ENCODE measurements around the gene ZNF366.

- TF ChIP-seq CTCF (IDR thresholded peaks at IDR 0.05) = no peak
- TF ChIP-seq POLR2A (IDR thresholded peaks at IDR 0.05) = no peak
These were observed 15.4 kb upstream of the ZNF366 start for GRCh38 chr5:72522607-72523006.
